GM19395 (cell line): ENCODE data around the gene TXNRD1.
A peak's percentile ranks its signal among the peaks of the same experiment; 100 is the strongest.
"Not testable (repeated sequence)": the region's sequence is repeated elsewhere in the genome, so short reads cannot be mapped to it uniquely, and the experiment has no call there.

Experiments used
- ATAC-seq: cut with Tn5 transposase; IDR thresholded peaks from one replicate; pipeline ENCODE4 v1.9.1; 2021; ENCODE audit warnings: mild to moderate bottlenecking, moderate library complexity; ENCODE audit not compliant: unreplicated experiment

TXNRD1 gene

DNA sequence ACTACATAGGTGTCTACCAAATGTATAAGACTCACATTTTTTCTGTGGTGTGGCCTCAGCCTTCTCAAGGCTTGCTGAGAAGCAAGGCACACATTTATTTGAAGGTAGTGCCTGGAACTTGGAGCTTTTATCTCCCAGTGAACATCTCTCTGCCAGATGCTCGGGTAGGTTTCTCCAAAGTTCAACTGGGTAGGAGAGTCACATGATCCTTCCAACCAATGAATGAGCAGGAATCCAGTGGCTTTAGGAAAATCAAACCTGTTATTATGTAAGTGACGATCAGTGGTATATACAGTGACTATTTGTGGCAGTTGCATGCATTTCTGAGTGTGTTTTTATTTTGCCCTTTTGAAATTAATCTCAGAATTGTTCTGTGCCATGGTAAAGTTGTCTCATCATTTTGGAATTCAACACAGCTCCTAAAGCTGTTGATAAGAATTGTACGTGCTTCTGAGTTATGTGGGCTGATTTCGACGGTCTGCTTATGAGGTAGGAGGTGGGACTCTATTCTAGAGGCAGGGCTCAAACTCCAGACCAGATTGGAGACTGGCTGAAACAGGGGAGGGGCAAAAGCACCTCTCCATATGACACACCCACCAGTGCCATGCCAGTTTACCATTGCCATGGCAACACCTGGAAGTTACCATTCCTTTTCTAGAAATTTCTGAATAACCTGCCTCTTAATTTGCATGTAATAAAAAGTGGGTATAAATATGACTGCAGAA lies 145.6 kb downstream of the TXNRD1 start:
- no peak for ATAC-seq

DNA sequence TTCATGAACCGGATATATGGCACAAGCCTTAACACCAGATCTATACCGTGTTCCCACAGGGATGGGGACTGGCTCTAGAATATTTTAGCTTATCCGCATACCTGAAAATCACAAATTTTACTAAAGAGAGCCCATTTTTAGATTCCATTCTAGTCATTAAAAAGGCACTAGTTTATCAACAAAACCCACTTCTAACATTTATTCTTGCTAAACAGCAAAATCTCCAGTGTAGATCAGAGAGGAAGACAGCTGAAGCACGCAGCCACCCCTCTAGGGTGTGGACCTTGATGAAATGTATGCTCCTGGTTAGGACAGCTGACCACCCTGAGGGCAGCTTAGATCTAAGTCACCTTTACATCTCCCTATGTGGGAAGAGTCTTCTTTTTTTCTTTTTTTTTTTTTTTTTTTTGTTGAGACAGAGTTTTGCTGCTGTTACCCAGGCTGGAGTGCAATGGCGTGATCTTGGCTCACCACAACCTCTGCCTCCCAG lies 150.4 kb downstream of the TXNRD1 start:
- ATAC-seq = no peak

DNA sequence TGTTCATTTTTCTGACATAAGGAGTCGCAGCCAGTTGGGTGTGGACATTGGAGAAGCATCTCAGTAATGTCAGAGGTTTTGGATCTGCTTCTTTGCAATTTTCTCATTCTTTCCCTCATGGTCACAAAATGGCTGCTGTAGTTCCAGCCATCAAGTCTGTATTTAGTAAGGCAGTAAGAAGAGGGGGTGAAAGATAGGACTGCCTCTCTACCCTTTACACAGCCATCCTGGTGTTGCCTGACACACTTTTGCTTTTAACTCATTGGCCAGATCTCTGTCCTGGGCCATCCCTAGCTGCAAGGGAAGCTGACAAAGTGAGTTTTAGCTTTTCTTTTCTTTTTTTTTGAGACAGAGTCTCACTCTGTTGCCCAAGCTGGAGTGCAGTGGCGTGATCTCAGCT lies 154.1 kb downstream of the TXNRD1 start:
- no peak for ATAC-seq

DNA sequence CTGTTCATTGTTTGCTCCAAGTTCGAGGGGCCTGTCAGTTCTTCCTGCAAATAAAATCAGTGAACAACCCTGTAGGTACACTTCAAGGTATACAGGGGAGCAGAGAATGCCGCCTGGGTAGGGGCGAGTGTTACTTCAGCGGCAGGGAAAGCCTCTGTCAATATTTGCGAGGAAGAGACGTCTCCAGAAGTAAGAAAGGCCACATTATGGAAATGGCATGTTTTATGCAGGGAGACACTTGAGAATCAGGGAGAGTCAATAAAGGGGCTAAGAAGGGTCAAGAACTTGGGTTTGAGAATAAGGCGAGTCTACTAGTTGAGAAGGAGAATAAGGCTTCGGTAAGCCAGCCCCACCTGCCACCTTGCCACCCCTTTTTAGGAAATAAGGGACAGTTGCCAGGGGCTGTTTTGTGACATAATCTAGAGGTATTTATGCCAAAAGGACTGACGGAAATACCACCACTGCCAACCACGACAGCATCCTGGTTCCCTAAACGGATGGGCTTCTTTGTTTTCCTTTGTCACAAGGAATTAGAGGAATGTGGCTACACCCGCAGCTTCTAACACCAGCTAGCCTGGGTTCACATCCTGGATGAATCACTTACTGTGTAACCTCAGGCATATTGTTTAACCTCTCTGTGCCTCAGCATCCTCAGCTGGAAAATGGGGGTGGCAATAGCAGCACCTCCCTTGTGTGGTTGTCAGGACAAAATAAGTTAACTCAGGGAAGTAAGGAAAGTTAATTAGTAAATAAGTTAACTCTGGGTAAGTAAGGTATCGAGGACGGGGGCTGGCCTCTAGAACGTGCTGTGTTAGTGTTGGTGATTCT lies 155.7 kb downstream of the TXNRD1 start:
- ATAC-seq = no peak

DNA sequence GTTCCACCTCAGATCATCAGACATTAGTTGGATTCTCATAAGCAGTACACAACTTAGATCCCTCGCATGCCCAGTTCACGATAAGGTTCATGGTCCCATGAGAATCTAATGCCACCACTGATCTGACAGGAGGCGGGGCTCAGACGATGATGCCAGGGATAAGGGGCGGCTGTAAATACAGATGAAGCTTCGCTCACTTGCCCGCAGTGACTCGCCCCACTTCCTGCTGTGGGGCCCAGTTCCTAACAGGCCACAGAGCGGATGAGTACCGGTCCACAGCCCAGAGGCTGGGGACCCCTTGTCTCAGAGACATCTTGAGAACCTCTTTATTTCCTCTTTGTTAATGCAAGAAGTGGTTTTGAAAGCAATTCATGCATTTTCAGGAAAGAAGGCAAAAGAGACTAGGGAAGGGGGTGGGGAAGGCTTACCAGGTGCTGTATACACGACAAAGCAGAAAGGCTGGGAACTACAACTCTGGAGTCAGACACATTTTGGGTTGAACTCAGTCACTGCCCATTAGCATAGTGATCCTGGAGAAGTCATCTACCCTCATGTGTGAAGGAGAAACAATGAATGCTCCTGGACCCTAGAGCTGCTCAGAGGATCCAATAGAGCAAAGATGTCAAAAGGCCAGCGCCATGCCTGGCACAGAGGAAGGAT lies 156.6 kb downstream of the TXNRD1 start:
- ATAC-seq = no peak

DNA sequence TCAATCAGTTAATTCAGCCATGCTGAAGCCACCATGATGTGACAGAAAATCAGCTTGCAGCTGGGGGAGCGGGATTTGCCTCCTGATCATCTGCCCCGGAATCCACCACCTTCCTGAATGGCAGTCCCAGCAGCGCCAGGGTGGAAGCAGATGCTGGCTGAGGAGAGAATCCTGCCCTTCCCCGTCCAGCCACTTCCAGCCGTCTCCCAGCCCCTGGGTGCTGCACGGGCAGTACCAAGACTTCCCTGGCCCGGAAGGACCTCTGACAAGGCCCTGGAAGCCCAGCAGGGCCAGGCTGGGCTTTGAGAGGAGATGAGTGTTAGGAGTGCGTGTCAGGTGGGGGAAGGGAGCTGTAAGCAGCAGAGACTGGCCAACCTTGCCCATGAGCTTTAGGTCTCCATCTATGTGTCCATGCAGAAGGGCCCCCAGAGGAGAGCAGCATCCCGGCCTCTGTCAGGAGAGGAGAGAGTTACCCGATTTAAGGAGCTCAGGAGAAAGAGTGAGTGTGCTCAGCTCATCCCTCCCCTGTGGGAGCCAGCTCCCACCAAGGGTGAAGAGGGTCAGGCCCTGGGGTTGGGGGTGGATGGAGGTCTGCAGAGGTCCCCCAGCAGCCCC lies 157.2 kb downstream of the TXNRD1 start:
- no peak for ATAC-seq

DNA sequence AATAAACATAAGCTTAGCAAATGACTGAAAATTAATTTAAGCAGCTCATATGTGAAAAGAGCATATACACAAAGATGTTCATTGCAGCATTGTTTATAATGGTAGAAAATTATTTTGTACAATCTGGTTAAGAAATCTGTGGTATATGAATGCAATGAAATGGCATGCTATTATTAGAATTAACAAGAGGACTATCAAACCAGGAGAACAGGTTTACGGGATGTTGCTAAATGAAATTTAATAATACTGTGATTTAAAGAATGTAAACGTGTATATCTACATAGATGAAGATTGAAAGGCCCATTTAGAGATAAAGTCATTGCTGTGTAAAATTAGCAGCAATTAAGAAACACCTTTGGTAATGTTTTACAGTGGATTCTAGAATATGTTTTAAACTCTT lies 158.5 kb downstream of the TXNRD1 start:
- no peak for ATAC-seq

DNA sequence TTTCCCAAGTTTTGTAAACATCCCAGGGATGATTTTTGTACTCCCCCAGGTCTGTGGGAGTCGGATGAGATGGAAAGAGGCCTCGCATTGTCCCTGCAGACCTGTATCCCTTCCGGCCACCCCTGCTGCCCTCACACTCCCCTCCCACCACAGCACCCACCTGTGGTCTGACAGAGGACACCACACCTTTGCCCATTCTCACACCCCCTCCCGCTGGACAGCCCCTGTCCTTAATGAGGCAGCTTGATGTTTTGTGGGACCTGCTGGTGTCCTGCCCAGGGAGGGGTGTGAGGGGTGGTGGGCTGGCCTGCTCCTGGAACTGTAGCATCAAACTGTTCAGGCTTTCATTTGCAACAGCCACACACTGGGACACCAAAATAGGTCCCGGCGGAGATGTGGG lies 159.2 kb downstream of the TXNRD1 start:
- no peak for ATAC-seq

DNA sequence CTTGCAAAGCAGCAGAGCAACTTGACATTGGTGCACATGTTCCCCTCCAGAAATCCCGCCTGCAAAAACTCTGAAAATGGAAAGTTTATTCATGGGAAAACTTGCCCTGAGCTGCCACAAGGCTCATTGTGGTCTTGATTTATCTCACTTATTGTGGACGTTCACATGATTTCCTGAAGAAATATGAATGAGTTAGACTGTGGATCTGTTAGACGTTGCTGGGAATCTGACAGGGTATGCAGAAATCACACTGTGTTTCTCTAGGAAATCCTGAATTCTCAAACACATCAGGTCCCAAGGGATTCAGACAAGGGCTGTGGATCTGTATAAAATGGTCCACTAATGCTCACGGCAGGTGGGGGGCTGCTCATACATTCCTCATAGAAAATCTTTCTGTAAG lies 160.2 kb downstream of the TXNRD1 start:
- ATAC-seq = no peak

DNA sequence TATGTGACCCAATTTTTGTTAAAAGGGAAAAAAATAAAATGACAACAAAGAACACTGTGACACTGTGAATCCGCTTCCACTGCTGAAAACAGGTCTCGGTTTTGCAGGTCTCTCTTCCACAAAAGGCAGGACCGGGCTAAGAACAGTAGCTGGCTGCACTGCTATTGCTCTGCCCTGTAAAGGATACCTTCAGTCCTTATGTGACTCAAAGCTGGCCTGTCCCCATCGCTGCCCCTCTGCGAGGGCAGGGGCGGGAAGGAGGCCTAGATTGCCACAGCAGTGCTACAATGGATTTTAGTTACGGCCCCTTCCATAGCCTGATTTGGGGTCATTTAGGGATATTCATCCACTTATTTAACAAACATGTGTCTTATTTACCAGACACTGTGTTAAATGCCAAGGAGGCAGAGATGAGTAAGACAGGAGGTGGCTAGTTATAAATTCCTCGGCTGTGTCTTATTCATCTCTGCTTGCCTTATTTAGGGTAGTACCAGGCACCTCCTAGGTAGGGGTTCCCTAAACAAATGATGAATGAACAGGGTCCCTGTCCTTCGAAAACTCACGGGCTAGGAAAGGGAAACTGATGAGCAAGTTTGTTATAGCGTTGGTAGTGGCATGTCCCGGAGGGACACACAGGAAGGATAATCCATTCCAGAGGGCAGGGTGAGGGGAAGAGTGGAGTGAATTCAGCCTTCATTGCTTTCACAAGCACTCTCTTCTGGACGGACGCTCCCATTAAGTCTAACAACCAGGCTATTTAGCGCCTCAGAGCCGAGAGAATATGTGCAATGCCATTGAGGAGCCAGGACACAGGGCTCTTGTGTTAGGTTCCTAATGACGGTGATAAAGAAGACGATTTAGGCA lies 161.3 kb downstream of the TXNRD1 start:
- ATAC-seq = no peak

DNA sequence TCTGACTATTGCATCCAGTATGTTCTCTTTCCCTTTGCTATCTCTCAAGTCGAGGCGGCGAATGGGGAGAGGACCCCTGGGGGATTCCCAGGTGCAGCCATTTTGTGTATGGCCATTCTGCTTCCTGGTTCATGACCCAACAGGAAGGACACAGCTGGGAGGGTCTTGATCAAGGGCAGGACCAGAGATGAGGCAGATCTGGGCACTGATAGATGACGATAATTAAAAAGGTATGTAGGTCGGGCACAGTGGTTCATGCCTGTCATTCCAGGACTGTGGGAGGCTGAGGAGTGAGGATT lies 161.9 kb downstream of the TXNRD1 start:
- ATAC-seq = no peak

DNA sequence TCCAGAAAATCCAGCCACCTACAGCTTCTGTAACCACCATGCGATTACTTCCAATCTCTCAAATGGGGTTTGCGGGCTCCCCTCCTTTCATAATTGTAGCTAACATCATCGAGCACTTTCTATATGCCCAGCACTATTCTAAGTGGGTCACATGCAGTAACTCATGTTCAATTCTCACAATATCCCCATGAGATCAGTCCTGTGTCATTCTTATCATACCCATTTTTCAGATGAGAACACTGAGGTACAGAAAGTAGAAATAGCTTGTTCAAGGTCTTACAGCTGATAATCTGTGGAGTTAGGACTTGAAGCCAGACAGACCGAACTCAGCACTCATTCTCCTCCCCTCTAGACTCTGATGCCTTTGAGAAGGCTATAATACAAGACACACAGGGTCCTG lies 162.8 kb downstream of the TXNRD1 start:
- ATAC-seq = no peak

DNA sequence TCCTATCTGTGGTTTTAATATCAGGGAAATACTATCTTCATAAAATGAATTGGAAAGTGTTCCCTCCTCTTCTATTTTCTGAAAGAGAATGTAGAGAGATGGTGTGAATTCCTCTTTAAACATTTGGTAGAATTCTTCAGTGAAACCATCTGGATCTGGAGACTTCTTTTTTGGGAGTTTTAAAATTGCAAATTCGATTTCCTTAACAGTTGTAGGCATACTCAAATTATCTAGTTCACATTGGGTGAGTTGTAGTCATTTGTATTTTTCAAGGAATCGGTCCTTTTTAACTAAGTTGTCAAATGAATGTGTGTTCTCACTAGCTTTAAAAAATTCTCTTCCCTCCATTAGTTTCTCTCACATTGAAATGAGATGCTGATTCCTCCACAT lies 165.8 kb downstream of the TXNRD1 start:
- no peak for ATAC-seq

DNA sequence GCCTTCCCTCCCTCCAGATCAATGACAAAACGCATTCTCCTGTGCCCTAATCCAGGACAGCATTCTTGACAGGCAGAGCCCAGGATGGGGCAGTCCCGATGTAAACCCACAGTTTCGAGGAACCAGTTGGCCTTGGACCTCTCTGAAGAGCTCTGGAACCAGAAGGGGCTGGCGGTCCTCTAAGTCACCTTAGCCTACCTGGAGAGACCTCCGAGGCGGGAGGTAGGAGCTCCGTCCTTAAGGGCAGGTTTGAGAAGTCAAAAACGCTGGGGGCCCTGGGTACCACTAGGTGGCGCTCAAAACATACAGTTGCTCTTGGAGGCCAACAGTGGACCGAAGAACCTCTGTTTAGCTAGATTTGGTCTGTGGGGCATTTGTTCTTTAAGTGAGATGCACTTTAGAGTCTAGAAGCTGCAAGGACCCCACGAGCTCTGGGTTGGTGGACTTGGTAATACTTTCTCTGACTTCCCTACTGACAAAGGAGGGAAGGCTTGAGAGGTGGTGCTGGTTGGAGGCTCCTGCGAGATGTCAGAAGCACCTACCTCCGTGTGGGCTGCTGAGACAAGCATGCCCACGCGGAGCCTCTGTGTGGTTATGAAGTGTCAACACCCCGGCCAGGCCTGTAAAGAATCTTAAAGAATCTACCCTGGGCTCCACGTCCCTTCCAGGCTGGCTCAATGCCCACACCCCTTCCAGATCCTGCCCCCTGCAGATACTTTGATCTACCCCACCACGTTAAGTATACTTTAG lies 166.3 kb downstream of the TXNRD1 start:
- ATAC-seq = peak; percentile 76

DNA sequence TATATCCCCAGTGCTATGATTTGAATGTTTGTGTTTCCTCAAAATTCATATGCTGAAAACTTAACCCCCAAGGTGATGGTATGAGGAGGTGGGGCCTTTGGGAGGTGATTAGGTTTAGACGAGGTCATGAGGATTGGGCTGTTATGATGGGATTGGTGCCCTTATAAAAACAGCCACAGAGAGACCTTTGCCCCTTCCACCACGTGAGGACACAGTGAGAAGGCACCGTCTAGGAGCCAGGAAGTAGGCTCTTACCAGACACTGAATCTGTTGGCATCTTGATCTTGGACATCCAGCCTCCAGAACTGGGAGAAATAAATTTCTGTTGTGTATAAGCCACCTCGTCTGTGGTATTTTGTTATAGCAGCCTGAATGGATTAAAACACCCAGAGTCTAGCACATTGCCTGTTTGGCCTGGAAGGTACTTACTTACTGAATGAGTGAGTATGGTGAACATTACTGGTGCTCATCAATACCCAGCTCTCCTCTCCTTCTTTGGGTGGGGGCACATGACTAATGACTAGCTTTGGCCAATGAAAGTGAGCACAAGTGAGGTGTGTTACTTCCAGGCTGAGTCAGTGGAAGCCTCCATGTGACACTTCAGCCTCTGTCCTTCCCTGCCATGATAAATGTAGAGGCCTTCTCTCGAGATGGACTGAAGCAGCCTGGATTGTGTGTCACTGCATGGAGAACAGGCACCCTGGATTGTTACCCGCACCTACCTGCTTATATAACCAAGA lies 168.7 kb downstream of the TXNRD1 start:
- ATAC-seq = no peak

DNA sequence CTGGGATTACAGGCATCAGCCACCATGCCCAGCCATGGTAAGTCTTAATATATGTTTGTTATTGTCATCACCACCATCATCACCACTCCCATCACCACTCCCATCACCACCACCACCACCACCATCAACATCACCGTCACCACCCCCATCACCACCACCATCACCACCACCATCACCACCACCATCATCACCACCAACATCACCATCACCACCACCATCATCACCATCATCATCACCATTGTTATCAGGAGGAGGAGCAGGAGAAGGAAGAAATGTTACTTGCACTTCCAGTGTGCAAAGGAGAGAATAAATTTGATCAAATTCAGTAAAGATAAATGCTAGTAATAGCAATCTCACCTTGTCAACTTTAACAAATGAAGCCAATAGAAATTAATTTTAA lies 169.9 kb downstream of the TXNRD1 start:
- ATAC-seq = no peak

DNA sequence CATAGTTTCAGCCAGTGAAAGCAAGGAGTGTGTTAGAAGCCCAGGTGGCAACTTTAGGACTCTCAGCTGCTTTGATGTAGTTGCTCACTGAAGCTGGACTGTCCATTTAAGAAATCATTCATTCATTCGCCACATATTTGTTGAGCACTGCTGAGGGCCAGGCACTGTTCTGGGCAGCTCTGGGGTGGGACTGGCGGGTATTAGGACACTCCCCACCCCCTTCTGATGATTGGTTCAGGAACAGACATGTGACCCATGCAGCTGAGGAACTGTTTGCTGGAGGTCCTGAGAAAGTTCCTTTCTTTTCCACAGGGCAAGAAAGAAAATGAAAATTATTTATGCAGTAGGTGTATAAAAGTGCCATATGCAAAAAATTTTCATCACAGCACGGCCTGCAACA lies 170.9 kb downstream of the TXNRD1 start:
- no peak for ATAC-seq

DNA sequence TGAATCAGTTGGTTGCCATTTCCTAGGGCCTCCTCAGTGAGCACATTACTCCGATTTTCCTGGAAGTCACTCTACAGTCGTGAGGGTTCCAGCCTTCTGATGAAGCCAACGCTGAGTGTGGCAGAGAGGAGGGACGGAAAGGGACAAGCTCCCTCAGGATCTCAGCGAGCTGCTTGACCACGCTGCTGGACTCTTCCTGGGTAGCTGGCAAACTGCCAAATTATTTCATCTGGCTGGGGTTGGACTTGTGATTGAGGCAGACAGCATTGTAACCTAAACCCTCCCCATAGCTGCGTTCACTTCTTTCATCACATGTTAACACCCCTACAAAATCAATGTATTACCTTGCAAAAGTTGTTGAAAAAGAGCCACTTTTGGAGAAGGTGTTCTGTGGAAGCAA lies 171.6 kb downstream of the TXNRD1 start:
- no peak for ATAC-seq

DNA sequence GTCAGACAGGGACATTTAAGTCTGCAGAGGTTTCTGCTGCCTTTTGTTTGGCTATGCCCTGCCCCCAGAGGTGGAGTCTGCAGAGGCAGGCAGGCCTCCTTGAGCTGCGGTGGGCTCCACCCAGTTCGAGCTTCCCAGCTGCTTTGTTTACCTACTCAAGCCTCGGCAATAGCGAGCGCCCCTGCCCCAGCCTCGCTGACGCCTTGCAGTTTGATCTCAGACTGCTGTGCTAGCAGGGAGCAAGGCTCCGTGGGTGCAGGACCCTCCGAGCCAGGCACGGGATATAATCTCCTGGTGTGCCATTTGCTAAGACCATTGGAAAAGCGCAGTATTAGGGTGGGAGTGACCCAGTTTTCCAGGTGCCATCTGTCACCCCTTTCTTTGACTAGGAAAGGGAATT lies 178.5 kb downstream of the TXNRD1 start:
- ATAC-seq = not testable (repeated sequence)
